IMR-90 (cell line): Measurements from ENCODE around the gene ZKSCAN4.

ENCODE experiments used
- BHLHE40 ChIP-seq: fragments of 150-350 bp; IDR thresholded peaks from 2 replicates; pipeline ENCODE4 v1.6.1; 2016; ENCODE audit warnings: mild to moderate bottlenecking, low read depth, low read length
- CEBPB ChIP-seq: IDR thresholded peaks from 2 replicates; pipeline ENCODE4 v1.6.1; 2012; ENCODE audit warnings: low read depth, low read length, improper control_type of control experiment
- CHD1 ChIP-seq: IDR thresholded peaks from 2 replicates; pipeline ENCODE4 v1.6.1; 2012; ENCODE audit warnings: low read depth, low read length, improper control_type of control experiment
- FOS ChIP-seq: fragments of 150-350 bp; IDR thresholded peaks from 2 replicates; pipeline ENCODE4 v1.6.1; 2016; ENCODE audit warnings: low read depth, low read length
- MAFK ChIP-seq: IDR thresholded peaks from 2 replicates; pipeline ENCODE4 v1.6.1; 2012; ENCODE audit warnings: low read depth, low read length, improper control_type of control experiment
- MXI1 ChIP-seq: IDR thresholded peaks from 2 replicates; pipeline ENCODE4 v1.6.1; 2012; ENCODE audit warnings: low read depth, mild to moderate bottlenecking, low read length, moderate library complexity, borderline replicate concordance
- POLR2A ChIP-seq: IDR thresholded peaks from 2 replicates; pipeline ENCODE4 v1.6.1; 2012; ENCODE audit warnings: mild to moderate bottlenecking, low read depth, low read length
- RAD21 ChIP-seq: IDR thresholded peaks from 2 replicates; pipeline ENCODE4 v1.6.1; 2012; ENCODE audit warnings: low read length, improper control_type of control experiment
- SMC3 ChIP-seq: fragments of 150-350 bp; IDR thresholded peaks from 2 replicates; pipeline ENCODE4 v1.6.1; 2016; ENCODE audit warnings: low read depth, mild to moderate bottlenecking, antibody characterized with exemption, low read length, moderate library complexity
- TF ChIP-seq, protein P1 (sequence below): conservative IDR thresholded peaks from 2 replicates; pipeline ENCODE4 v1.5.1; 2012; ENCODE audit warnings: mild to moderate bottlenecking, low read depth, low read length, improper control_type of control experiment
- TF ChIP-seq, protein P2 (sequence below): fragments of 150-350 bp; IDR thresholded peaks from 2 replicates; pipeline ENCODE4 v1.6.1; 2017; ENCODE audit warnings: mild to moderate bottlenecking, antibody characterized with exemption, low read length, low read depth
- TF ChIP-seq, protein P3 (sequence below): fragments of 150-350 bp; IDR thresholded peaks from 2 replicates; pipeline ENCODE4 v1.6.1; 2016; ENCODE audit warnings: low read depth, mild to moderate bottlenecking, low read length, moderate library complexity, borderline replicate concordance

DNA sequence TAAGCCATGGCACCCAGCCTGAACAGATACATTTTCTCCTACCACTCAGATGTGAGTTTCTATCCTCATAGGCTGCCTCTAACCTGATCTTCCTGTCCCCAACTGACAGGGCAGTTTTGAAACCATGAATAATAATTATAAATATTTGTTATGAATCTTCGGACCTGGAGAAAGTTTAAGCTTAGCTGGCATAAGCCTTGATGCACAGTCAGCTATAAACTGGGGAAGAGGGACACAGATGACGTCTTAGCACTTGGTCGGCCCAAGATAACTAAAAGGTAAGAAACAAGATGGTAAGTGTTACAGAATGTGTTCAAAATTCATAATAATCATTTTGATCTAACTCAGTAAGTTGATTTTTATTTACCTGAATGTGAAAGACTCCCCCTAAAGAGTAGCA, 8.1 kb downstream of the ZKSCAN4 start:
- TF ChIP-seq, protein P1, sequence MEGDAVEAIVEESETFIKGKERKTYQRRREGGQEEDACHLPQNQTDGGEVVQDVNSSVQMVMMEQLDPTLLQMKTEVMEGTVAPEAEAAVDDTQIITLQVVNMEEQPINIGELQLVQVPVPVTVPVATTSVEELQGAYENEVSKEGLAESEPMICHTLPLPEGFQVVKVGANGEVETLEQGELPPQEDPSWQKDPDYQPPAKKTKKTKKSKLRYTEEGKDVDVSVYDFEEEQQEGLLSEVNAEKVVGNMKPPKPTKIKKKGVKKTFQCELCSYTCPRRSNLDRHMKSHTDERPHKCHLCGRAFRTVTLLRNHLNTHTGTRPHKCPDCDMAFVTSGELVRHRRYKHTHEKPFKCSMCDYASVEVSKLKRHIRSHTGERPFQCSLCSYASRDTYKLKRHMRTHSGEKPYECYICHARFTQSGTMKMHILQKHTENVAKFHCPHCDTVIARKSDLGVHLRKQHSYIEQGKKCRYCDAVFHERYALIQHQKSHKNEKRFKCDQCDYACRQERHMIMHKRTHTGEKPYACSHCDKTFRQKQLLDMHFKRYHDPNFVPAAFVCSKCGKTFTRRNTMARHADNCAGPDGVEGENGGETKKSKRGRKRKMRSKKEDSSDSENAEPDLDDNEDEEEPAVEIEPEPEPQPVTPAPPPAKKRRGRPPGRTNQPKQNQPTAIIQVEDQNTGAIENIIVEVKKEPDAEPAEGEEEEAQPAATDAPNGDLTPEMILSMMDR, result no peak
- TF ChIP-seq MXI1, result no peak
- no peak for TF ChIP-seq POLR2A
- TF ChIP-seq CEBPB, result no peak
- no peak for TF ChIP-seq RAD21
- TF ChIP-seq SMC3, result no peak
- TF ChIP-seq FOS, result no peak
- TF ChIP-seq, protein P2, sequence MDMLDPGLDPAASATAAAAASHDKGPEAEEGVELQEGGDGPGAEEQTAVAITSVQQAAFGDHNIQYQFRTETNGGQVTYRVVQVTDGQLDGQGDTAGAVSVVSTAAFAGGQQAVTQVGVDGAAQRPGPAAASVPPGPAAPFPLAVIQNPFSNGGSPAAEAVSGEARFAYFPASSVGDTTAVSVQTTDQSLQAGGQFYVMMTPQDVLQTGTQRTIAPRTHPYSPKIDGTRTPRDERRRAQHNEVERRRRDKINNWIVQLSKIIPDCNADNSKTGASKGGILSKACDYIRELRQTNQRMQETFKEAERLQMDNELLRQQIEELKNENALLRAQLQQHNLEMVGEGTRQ, result no peak
- TF ChIP-seq MAFK, result no peak
- TF ChIP-seq BHLHE40, result no peak
- TF ChIP-seq, protein P3, sequence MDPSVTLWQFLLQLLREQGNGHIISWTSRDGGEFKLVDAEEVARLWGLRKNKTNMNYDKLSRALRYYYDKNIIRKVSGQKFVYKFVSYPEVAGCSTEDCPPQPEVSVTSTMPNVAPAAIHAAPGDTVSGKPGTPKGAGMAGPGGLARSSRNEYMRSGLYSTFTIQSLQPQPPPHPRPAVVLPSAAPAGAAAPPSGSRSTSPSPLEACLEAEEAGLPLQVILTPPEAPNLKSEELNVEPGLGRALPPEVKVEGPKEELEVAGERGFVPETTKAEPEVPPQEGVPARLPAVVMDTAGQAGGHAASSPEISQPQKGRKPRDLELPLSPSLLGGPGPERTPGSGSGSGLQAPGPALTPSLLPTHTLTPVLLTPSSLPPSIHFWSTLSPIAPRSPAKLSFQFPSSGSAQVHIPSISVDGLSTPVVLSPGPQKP, result no peak
- TF ChIP-seq CHD1, result no peak
